Cardiac fibroblast (primary cell): ENCODE data around the gene RSAD2.
"Not testable (repeated sequence)": the region's sequence is repeated elsewhere in the genome, so short reads cannot be mapped to it uniquely, and the experiment has no call there.

ENCODE experiments used
- DNase-seq, 2 donors: peaks; one replicate each; pipeline versions ENCODE4 v3.0.0 to v3.0.0-alpha.2; 2010; ENCODE audit warnings: low read depth in 2 of 2
- H3K4me3 ChIP-seq, 2 donors: replicated peaks in 1 of 2; 1 replicate in 1 of 2; 2 replicates in 1 of 2; pipeline ENCODE4 v1.5.1; 2011; ENCODE audit warnings: low read depth in 2 of 2, low read length in 2 of 2, mild to moderate bottlenecking in 2 of 2, moderate library complexity in 1 of 2
- CTCF ChIP-seq: IDR thresholded peaks from one replicate; pipeline ENCODE4 v1.5.1; 2011; ENCODE audit warnings: low read depth, mild to moderate bottlenecking, low read length, inconsistent platforms

RSAD2 gene

GRCh38 chr2:6932828-6933227 lies 55.3 kb downstream of the RSAD2 start:
- no peak overlapping the region for H3K4me3 ChIP-seq
- TF ChIP-seq CTCF: no peak
- no peak for DNase-seq

- TF ChIP-seq CTCF: no peak
- H3K4me3 ChIP-seq: no peak overlapping the region
- no peak for DNase-seq
These were observed 56.3 kb downstream of the RSAD2 start for GRCh38 chr2:6933911-6934310.

- H3K4me3 ChIP-seq: no peak overlapping the region
- TF ChIP-seq CTCF: no peak
- DNase-seq: no peak
These were observed 56.8 kb downstream of the RSAD2 start for GRCh38 chr2:6934345-6934744.

GRCh38 chr2:6934758-6935651 lies 57.4 kb downstream of the RSAD2 start:
- no peak for DNase-seq
- no peak overlapping the region for H3K4me3 ChIP-seq
- no peak for TF ChIP-seq CTCF

- not testable (repeated sequence) for H3K4me3 ChIP-seq
These were observed 58.1 kb downstream of the RSAD2 start for GRCh38 chr2:6935652-6936020.

GRCh38 chr2:6937157-6937556 lies 59.6 kb downstream of the RSAD2 start:
- DNase-seq: no peak
- no peak for TF ChIP-seq CTCF
- no peak overlapping the region for H3K4me3 ChIP-seq

More at GRCh38 chr2:6935652-6936020, 58.1 kb downstream of the RSAD2 start:
- not testable (repeated sequence) for DNase-seq

GRCh38 chr2:6937582-6937981 lies 60.0 kb downstream of the RSAD2 start:
- no peak for DNase-seq
- H3K4me3 ChIP-seq: no peak overlapping the region
- no peak for TF ChIP-seq CTCF
